ENCODE results near the gene ERBB4.

DNA sequence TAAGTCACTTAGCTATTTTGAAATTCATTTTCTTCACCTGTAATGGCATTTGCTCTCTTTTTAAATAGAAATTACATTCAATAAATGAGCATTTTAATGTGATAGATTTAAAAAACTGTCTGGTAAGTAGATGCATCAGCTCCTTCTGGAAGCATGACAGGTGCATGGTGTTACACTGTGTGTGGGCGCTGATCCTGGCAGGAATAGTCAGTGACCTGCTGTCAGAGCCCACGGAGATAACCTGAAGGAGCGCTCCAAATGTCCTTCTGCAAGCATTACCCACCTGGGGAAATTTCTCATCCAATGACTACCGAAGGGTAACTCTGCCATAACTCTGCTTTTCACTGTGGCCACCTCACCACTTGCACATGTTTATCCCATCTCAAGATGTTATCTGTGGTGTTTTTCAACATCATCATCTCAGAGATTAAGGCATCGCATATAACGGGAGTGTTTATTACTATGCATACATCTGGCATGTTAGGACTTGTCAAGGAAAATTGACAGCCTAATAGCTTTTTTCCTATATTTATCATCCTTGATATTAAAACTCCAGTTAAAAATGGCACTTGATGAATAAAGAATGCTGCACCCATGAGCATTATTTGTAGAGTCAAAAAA, 637.3 kb downstream of the ERBB4 start:
- TF ChIP-seq CTCF (IDR thresholded peaks at IDR 0.05; ENCODE audit: low read depth, low read length, poor library complexity, severe bottlenecking) (no peak), EZH2phosphoT487 (IDR thresholded peaks at IDR 0.05; ENCODE audit: borderline replicate concordance, low read length) (no peak)

All from DOHH2 (cell line).